Measurements from ENCODE around the gene GSE1. TPM values are rescaled to one million over a fixed set of nuclear protein-coding genes. Genes with fewer than 3 reads are reported as not detected.
A peak's percentile ranks its signal among the peaks of the same experiment; 100 is the strongest.
"Not testable (repeated sequence)": the region's sequence is repeated elsewhere in the genome, so short reads cannot be mapped to it uniquely, and the experiment has no call there.

GSE1 gene
- total and polyA plus RNA-seq, 9 of the 15 experiments (the other 6 are each of a cell fraction or from before 2014, with no cell fraction given): 12.2 to 244 (median 57.9) TPM

DNA sequence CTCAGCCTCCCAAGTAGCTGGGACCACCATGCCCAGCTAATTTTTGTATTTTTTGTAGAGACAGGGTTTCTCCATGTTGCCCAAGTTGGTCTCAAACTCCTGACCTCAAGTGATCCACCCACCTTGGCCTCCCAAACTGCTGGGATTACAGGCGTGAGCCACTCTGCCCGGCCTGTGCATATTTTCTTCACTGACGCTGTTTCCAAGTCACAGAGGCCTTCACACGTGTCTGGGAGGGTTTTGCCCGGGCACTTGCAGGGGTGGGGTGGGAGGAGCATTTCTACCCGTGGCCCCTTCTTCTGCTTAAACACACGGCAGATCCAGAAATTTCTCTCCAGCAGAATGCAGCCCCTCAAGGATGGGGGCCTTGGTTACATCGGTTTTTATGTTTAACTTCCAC, 20.8 kb upstream of the GSE1 start:
- FAIRE-seq: not testable (repeated sequence)

More for the DNA sequence above, 20.8 kb upstream of the GSE1 start:
- TF ChIP-seq NFIC (IDR thresholded peaks at IDR 0.05): 0 out of 2 replicates have a peak, but pooled peaks have one; percentile 3
- TF ChIP-seq, protein P1, sequence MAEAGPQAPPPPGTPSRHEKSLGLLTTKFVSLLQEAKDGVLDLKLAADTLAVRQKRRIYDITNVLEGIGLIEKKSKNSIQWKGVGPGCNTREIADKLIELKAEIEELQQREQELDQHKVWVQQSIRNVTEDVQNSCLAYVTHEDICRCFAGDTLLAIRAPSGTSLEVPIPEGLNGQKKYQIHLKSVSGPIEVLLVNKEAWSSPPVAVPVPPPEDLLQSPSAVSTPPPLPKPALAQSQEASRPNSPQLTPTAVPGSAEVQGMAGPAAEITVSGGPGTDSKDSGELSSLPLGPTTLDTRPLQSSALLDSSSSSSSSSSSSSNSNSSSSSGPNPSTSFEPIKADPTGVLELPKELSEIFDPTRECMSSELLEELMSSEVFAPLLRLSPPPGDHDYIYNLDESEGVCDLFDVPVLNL (CRISPR knock-in tag; IDR thresholded peaks at IDR 0.05; ENCODE audit: low read depth): 0 out of 2 replicates have a peak, but pooled peaks have one; percentile 27
- TF ChIP-seq, protein P2, sequence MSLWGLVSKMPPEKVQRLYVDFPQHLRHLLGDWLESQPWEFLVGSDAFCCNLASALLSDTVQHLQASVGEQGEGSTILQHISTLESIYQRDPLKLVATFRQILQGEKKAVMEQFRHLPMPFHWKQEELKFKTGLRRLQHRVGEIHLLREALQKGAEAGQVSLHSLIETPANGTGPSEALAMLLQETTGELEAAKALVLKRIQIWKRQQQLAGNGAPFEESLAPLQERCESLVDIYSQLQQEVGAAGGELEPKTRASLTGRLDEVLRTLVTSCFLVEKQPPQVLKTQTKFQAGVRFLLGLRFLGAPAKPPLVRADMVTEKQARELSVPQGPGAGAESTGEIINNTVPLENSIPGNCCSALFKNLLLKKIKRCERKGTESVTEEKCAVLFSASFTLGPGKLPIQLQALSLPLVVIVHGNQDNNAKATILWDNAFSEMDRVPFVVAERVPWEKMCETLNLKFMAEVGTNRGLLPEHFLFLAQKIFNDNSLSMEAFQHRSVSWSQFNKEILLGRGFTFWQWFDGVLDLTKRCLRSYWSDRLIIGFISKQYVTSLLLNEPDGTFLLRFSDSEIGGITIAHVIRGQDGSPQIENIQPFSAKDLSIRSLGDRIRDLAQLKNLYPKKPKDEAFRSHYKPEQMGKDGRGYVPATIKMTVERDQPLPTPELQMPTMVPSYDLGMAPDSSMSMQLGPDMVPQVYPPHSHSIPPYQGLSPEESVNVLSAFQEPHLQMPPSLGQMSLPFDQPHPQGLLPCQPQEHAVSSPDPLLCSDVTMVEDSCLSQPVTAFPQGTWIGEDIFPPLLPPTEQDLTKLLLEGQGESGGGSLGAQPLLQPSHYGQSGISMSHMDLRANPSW (CRISPR knock-in tag; IDR thresholded peaks at IDR 0.05): peak; percentile 49; the same call in 1 of the 2 replicates
- peak; percentile 2 for TF ChIP-seq RBM39 (optimal IDR thresholded peaks at IDR 0.05; ENCODE audit: low read depth, low read length)
- 0 out of 2 replicates have a peak, but pooled peaks have one; percentile 36 for TF ChIP-seq HMGXB4 (CRISPR knock-in tag; IDR thresholded peaks at IDR 0.05)
- H3K9ac ChIP-seq (ENCODE audit: insufficient read depth in 1 of 2, low read depth in 2 of 2, low read length in 2 of 2): 0 out of 4 replicates have a peak overlapping the region, but pooled peaks of 1 of the 2 experiments have one; percentile 37
- H3K36me3 ChIP-seq (ENCODE audit: control insufficient read depth, insufficient read depth, low read length): peaks cover 69% of the 10 kb centered on the region
- WGBS (ENCODE audit: insufficient coverage, low coverage, missing lambda C conversion rate): 73% methylated on average over 8 of the region's 8 CpGs
- H3K9me1 ChIP-seq (ENCODE audit: control insufficient read depth, insufficient read depth, low read length): peaks cover 12% of the 10 kb centered on the region
- DNase-seq (ENCODE audit: extremely low read depth in 1 of 4, low spot score in 3 of 4); H3K9me3 ChIP-seq (replicated peaks; ENCODE audit: control insufficient read depth, insufficient read depth, low read depth, low read length); H3K4me2 ChIP-seq (ENCODE audit: insufficient read depth, low read length); CTCF ChIA-PET (ENCODE audit: low intra/inter-chr PET ratio); in situ Hi-C loops (cut with MboI); H3K27me3 ChIP-seq (ENCODE audit: control insufficient read depth in 2 of 2, insufficient read depth in 2 of 2, low read length in 2 of 2); ATAC-seq; H2AFZ ChIP-seq (ENCODE audit: low read depth, low read length); BruUV-seq (replicated peaks); H3K4me3 ChIP-seq; intact Hi-C loops (cut with micrococcal nuclease): not testable (repeated sequence)
- peaks cover 76% of the 10 kb centered on the region for H4K20me1 ChIP-seq (replicated peaks; ENCODE audit: control insufficient read depth, insufficient read depth, low read length)
- POLR2A ChIA-PET: interaction anchor here (0.6 to 2.1 kb wide), 4 partner anchors 9 to 126 kb away, joined by 3 to 12 read pairs (median 6); no protein-coding TSS in a partner anchor
- peaks cover 39 to 61% of the 10 kb centered on the region in 2 experiments for H3K4me1 ChIP-seq (replicated peaks in 1 of 2; ENCODE audit: control insufficient read depth in 2 of 2, insufficient read depth in 2 of 2, low read length in 2 of 2)
- 0 out of 3 replicates have a peak overlapping the region, but pooled peaks have one; percentile 10 for H3K27ac ChIP-seq (ENCODE audit: extremely low read depth, low read depth, low read length)
- H3K79me2 ChIP-seq (ENCODE audit: control insufficient read depth, insufficient read depth, low read length): peaks cover 98% of the 10 kb centered on the region
